T-helper 2 cell treated with Interferon-gamma antibody and Interleukin-4, amounts not matched to agents 5 μg/mL and 100 μg/mL, for 36 hours (primary cell): Measurements from ENCODE around the gene PDE2A.

Experiments
- DNase-seq: peaks from one replicate; pipeline ENCODE4 v3.0.0; 2021; ENCODE audit warnings: low spot score
- H3K27ac Mint-ChIP-seq: one replicate; pipeline ENCODE4 v1.8.0; 2021; ENCODE audit warnings: mild to moderate bottlenecking, mixed read lengths
- H3K27me3 Mint-ChIP-seq: one replicate; pipeline ENCODE4 v1.8.0; 2021; ENCODE audit warnings: low read depth, mixed read lengths
- H3K36me3 Mint-ChIP-seq: one replicate; pipeline ENCODE4 v1.8.0; 2021; ENCODE audit warnings: low read depth, mixed read lengths
- H3K4me1 Mint-ChIP-seq: one replicate; pipeline ENCODE4 v1.8.0; 2021; ENCODE audit warnings: low read depth, mixed read lengths
- H3K4me3 Mint-ChIP-seq: one replicate; pipeline ENCODE4 v1.8.0; 2022; ENCODE audit warnings: mild to moderate bottlenecking, moderate library complexity, mixed read lengths
- H3K9me3 Mint-ChIP-seq: one replicate; pipeline ENCODE4 v1.8.0; 2021; ENCODE audit warnings: mixed read lengths

Gene PDE2A

GRCh38 chr11:72669527-72669926 lies 4.7 kb downstream of the PDE2A start:
- H3K27ac Mint-ChIP-seq, result no peak overlapping the region
- H3K4me1 Mint-ChIP-seq, result peaks cover 6% of the 10 kb centered on the region
- peaks cover 37% of the 10 kb centered on the region for H3K27me3 Mint-ChIP-seq
- H3K4me3 Mint-ChIP-seq, result no peak overlapping the region
- peak; percentile 10 for DNase-seq
- H3K9me3 Mint-ChIP-seq, result peaks cover 8% of the 10 kb centered on the region
- H3K36me3 Mint-ChIP-seq, result no peaks in the 10 kb centered on the region

GRCh38 chr11:72668629-72669347 lies 5.4 kb downstream of the PDE2A start:
- no peak overlapping the region for H3K27ac Mint-ChIP-seq
- H3K36me3 Mint-ChIP-seq, result no peaks in the 10 kb centered on the region
- peaks cover 30% of the 10 kb centered on the region for H3K27me3 Mint-ChIP-seq
- H3K9me3 Mint-ChIP-seq, result peaks cover 8% of the 10 kb centered on the region
- DNase-seq, result peak; percentile 88
- no peak overlapping the region for H3K4me3 Mint-ChIP-seq
- peaks cover 6% of the 10 kb centered on the region for H3K4me1 Mint-ChIP-seq

DNA sequence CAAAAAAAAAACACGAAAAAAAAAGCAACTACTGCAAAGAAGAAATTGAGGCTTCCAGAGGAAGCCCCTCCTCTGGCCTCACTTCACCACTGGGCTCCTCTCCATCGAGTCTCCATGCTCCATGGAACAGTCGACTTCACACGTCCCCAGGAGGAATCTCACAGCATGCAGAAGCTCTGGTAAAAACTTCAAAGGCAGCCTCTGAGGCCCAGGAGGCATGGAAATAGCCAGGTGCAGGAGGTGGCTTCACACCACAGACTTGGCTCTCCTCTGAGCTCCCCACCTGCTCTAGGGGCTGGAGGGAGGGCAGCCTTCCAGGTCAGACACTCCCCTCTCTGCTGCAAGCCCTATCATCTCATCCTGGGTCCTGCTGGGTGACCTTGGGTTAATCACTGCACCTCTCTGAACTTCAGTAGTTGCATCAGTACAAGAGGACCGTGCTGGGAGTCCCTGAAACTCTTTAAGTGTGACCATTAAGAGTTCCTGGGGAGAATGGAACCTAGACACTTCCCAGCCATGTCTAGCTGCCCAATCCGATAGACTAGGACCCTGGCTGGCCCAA lies 8.2 kb downstream of the PDE2A start:
- no peaks in the 10 kb centered on the region for H3K36me3 Mint-ChIP-seq
- peaks cover 8% of the 10 kb centered on the region for H3K9me3 Mint-ChIP-seq
- no peak for DNase-seq
- H3K4me1 Mint-ChIP-seq, result peaks cover 6% of the 10 kb centered on the region
- no peak overlapping the region for H3K4me3 Mint-ChIP-seq
- H3K27me3 Mint-ChIP-seq, result peaks cover 13% of the 10 kb centered on the region
- H3K27ac Mint-ChIP-seq, result no peak overlapping the region

DNA sequence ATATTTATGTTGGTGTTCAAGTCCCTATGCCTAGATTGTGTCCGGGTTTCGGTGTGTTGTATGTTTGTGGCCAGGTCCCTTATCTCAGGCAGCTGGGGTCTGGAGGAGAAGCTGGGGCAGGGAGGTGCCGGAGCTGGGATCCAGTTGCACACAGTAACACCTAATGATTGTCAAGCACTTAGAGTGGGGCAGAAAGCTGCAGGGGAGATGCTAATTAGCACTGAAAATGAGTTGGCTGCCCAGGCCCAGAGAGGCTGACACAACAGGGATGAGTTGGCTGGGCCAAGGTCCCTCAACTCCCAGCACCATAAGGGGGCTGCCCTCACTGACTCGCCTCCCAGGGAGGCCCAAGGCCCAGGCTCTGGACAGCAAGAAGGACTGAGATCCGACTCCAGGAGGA lies 12.2 kb downstream of the PDE2A start:
- H3K4me1 Mint-ChIP-seq, result no peaks in the 10 kb centered on the region
- H3K36me3 Mint-ChIP-seq, result no peaks in the 10 kb centered on the region
- no peak for DNase-seq
- no peak overlapping the region for H3K4me3 Mint-ChIP-seq
- peaks cover 1% of the 10 kb centered on the region for H3K9me3 Mint-ChIP-seq
- H3K27me3 Mint-ChIP-seq, result peaks cover 9% of the 10 kb centered on the region
- no peak overlapping the region for H3K27ac Mint-ChIP-seq

DNA sequence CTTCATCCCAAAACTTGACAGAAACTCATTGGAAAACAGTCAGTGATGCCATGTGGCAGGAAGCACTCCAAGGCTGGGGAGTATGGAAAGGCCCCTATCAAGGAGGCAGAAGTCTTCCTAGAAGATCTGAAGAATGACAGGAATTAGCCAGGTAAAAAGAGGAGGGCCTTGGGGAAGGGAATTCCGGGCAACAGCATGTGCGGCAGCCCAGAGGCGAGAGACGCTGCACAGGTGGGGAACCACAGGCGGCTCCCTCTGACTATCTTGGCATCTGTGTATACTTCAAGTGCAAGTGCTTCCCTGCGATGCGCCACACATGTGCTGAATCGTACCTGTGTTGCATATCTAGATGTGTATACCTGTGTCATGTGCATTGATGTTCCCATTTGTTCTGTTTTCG lies 12.7 kb downstream of the PDE2A start:
- no peaks in the 10 kb centered on the region for H3K9me3 Mint-ChIP-seq
- H3K36me3 Mint-ChIP-seq, result no peaks in the 10 kb centered on the region
- H3K4me3 Mint-ChIP-seq, result no peak overlapping the region
- peaks cover 8% of the 10 kb centered on the region for H3K27me3 Mint-ChIP-seq
- no peaks in the 10 kb centered on the region for H3K4me1 Mint-ChIP-seq
- H3K27ac Mint-ChIP-seq, result no peak overlapping the region
- no peak for DNase-seq

GRCh38 chr11:72658989-72659640 lies 15.1 kb downstream of the PDE2A start:
- H3K27ac Mint-ChIP-seq, result no peak overlapping the region
- no peaks in the 10 kb centered on the region for H3K9me3 Mint-ChIP-seq
- no peak for DNase-seq
- H3K36me3 Mint-ChIP-seq, result no peaks in the 10 kb centered on the region
- H3K27me3 Mint-ChIP-seq, result peaks cover 8% of the 10 kb centered on the region
- H3K4me1 Mint-ChIP-seq, result no peaks in the 10 kb centered on the region
- no peak overlapping the region for H3K4me3 Mint-ChIP-seq

- no peak overlapping the region for H3K4me3 Mint-ChIP-seq
- peaks cover 8% of the 10 kb centered on the region for H3K27me3 Mint-ChIP-seq
- H3K36me3 Mint-ChIP-seq, result no peaks in the 10 kb centered on the region
- no peak for DNase-seq
- no peaks in the 10 kb centered on the region for H3K9me3 Mint-ChIP-seq
- no peaks in the 10 kb centered on the region for H3K4me1 Mint-ChIP-seq
- H3K27ac Mint-ChIP-seq, result no peak overlapping the region
Observed at GRCh38 chr11:72657411-72658100, 16.7 kb downstream of the PDE2A start.

DNA sequence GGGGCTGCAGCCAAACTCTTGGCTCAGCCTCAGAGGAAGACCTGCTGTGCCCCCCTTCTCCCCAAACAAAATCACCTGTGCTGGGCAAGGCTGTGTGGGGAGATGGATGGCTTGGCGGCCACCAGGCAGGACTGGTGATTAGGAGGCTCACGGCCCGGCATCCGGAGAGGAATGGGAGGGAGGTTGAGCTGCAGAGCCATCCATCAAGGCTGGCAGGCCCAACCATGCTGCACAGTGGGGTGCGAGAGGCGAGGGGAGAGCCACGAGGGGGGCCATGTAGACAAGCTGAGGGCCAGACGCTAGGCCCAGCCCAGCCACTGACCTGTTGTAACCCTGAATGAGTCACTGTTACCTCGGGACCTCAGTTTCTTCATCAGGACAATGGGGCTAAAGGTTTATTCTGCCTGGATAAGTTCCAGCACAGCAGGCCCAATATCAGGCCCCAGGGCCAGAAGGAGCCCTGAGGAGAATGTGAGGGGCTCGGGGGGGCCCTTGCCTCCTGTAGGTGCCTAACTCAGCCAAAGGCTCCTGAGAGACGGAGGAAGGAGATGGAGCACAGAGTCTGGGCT lies 18.2 kb downstream of the PDE2A start:
- no peak overlapping the region for H3K4me3 Mint-ChIP-seq
- H3K27me3 Mint-ChIP-seq, result peaks cover 5% of the 10 kb centered on the region
- H3K27ac Mint-ChIP-seq, result no peak overlapping the region
- no peaks in the 10 kb centered on the region for H3K4me1 Mint-ChIP-seq
- no peaks in the 10 kb centered on the region for H3K36me3 Mint-ChIP-seq
- no peak for DNase-seq
- H3K9me3 Mint-ChIP-seq, result no peaks in the 10 kb centered on the region

DNA sequence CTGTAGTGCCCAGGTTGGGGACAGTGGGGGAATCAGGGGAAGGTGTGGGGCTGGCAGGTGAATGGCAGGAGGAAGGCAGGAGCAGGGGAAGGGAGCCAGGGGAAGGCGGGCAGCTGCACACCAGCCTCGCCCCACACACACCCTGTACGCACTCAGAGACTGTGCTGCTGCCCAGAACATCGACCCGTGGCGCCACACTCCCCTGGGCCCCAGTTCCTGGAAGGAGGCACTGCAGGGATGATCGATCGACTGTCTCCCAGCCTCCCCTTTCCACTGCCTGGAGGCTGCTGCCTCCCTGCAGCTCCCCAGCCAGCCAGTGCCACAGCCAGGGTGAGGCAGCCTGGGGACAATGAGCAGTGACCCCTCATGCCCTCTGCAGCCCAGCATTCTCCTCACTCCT lies 19.2 kb downstream of the PDE2A start:
- Mint-ChIP-seq H3K9me3 (no peaks in the 10 kb centered on the region), H3K4me1 (no peaks in the 10 kb centered on the region), H3K27me3 (peaks cover 2% of the 10 kb centered on the region), H3K4me3 (no peak overlapping the region), H3K36me3 (no peaks in the 10 kb centered on the region), H3K27ac (no peak overlapping the region)
- no peak for DNase-seq

DNA sequence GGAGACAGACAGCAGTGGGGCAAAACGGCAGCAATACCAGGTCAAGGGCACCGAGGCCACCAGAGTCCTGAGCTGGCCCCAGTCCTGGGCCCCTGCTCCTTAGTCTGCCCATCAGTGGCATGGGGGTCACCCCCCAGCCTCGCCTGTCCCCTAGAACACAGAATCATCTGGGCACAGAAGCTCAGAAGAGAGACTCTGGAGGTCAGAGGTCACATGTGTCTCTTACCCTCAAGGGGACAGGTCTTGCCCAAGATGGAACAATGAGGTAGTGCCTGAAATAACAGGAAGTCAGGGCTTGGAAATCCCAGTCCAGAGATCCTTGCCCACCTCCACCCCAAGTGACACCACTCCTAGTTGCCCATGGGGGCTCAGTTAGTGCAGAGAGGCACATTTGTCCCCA lies 20.6 kb downstream of the PDE2A start:
- Mint-ChIP-seq H3K9me3 (no peaks in the 10 kb centered on the region), H3K27me3 (no peaks in the 10 kb centered on the region), H3K36me3 (no peaks in the 10 kb centered on the region), H3K4me1 (no peaks in the 10 kb centered on the region), H3K27ac (no peak overlapping the region), H3K4me3 (no peak overlapping the region)
- no peak for DNase-seq

- Mint-ChIP-seq H3K36me3 (no peaks in the 10 kb centered on the region), H3K27ac (no peak overlapping the region), H3K4me3 (no peak overlapping the region)
Observed at GRCh38 chr11:72652873-72653630, 21.2 kb downstream of the PDE2A start.

GRCh38 chr11:72652133-72652532 lies 22.1 kb downstream of the PDE2A start:
- Mint-ChIP-seq H3K27me3 (no peaks in the 10 kb centered on the region), H3K9me3 (no peaks in the 10 kb centered on the region), H3K4me3 (no peak overlapping the region), H3K36me3 (no peaks in the 10 kb centered on the region), H3K27ac (no peak overlapping the region), H3K4me1 (no peaks in the 10 kb centered on the region)
- no peak for DNase-seq

More at GRCh38 chr11:72652873-72653630, 21.2 kb downstream of the PDE2A start:
- Mint-ChIP-seq H3K4me1 (no peaks in the 10 kb centered on the region), H3K27me3 (no peaks in the 10 kb centered on the region), H3K9me3 (no peaks in the 10 kb centered on the region)
- no peak for DNase-seq

DNA sequence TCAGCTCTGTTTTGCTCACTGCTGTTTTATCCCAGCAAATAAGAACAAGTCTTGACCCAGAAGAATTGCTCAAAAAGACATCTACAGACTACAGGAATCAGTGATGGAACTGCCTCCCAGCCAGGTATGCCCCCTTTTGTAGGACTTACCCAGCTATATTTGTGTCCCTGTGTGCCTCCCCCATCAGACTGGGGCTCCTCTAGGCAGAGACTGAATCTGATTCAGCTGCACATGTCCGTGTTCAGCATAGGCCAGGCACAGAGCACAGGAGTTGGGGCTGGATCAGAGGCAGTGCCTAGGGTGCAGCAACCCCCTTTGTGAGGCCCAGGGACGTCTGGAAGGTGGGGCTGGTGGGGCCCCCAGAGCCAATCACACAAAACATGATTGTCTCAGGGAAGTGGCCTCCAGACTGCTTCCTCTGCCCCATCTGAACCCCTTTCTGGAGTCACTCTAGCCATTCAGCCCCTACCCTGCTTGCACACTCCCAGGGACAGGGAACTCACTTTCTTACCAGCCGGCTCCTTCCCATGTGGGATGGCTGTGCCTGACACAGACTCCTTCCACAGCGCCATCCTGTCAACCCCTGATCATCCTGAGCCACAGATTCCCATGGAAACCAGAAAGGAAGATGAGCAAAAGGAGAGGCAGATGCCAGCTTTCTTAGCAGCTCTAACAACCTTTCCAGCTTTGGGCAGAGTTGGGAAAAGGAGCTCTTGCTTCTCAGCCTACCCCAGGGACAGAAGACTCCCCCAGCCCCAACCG lies 24.8 kb downstream of the PDE2A start:
- no peak for DNase-seq
- Mint-ChIP-seq H3K27ac (no peak overlapping the region), H3K27me3 (peaks cover 3% of the 10 kb centered on the region), H3K4me1 (no peaks in the 10 kb centered on the region), H3K9me3 (no peaks in the 10 kb centered on the region), H3K36me3 (no peaks in the 10 kb centered on the region), H3K4me3 (no peak overlapping the region)
